HT-29 (cell line): ENCODE data around the gene MYO1D. TPM values are rescaled to one million over a fixed set of nuclear protein-coding genes. Genes with fewer than 3 reads are reported as not detected.
"Not testable (repeated sequence)": the region's sequence is repeated elsewhere in the genome, so short reads cannot be mapped to it uniquely, and the experiment has no call there.

Experiments
- DNase-seq: peaks from one replicate; pipeline ENCODE4 v3.0.0-alpha.2; 2015; ENCODE audit warnings: low spot score
- total RNA-seq: library from RNA; depleted of rRNA; stranded (reverse); fragments of >200 nt; shearing (Covaris generic); gene quantifications from 2 replicates; pipeline ENCODE4 v1.2.3, GENCODE V29; 2014

The MYO1D gene
- total RNA-seq, 1 experiment from 2014 or later, result 31.2 TPM

DNA sequence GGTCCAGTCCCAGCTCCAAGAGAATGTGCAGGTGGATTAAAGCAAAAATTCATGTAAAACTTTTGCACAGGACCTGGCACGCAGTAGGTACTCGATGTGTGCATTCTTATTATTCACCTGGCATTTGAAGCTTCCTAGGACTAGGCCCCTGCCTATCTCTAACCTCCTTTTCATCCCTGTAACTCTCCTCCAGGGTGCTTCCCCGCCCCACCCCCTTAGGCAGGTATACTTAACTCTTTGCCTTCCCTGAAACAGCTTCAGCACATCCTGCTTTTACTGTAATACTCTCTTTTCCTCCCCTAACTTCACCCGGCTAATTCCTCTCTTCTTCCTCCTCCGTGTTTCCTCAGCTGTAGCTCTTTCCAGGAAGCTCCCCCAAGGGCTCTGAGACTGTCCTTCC, 335.3 kb downstream of the MYO1D start:
- DNase-seq, result no peak

GRCh38 chr17:32536736-32537643, 339.9 kb downstream of the MYO1D start:
- peak; percentile 21 for DNase-seq

DNA sequence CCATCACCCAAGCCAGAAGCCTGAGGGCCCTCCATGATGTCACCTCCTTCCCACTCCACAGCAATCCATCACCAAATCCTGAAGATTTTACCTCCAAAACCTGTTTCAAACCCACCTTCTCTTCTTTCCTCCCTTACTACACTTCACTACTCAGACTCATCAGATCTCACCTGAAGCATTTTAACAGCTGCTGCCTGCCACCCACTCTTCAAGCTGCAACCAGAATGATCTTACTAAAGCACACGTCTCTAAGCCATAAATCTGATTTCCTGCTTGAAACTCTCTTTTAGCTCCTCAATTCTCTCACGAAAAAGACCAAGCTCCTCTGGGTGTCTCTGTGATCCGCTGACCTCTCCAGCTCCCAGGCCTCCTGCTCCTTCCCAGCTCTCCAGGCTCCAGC, 343.6 kb downstream of the MYO1D start:
- no peak for DNase-seq

GRCh38 chr17:32529604-32530003, 347.3 kb downstream of the MYO1D start:
- no peak for DNase-seq

GRCh38 chr17:32528825-32529224, 348.1 kb downstream of the MYO1D start:
- DNase-seq, result no peak

GRCh38 chr17:32527146-32527545, 349.8 kb downstream of the MYO1D start:
- DNase-seq, result no peak

DNA sequence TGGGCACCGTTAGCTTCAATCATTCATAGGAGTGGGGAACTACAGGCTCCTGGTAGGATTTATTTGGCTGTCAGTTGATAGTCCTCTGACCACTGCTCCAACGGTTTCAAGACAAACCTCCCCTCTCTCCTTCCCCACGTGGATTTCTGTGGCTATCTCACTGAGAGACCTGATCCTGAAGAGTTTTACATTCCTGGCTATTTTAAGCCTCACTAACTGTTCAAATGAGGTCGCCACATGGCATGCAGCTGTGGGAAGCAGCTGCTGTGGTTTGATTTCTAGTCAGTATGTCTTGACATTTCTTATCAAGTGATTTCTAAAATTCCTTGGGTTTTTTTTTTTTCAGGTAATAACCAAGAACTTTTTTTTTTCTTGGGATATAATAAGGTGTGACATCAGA, 351.8 kb downstream of the MYO1D start:
- DNase-seq, result no peak

GRCh38 chr17:32524553-32524880, 352.4 kb downstream of the MYO1D start:
- not testable (repeated sequence) for DNase-seq

GRCh38 chr17:32523827-32524552, 352.9 kb downstream of the MYO1D start:
- no peak for DNase-seq

DNA sequence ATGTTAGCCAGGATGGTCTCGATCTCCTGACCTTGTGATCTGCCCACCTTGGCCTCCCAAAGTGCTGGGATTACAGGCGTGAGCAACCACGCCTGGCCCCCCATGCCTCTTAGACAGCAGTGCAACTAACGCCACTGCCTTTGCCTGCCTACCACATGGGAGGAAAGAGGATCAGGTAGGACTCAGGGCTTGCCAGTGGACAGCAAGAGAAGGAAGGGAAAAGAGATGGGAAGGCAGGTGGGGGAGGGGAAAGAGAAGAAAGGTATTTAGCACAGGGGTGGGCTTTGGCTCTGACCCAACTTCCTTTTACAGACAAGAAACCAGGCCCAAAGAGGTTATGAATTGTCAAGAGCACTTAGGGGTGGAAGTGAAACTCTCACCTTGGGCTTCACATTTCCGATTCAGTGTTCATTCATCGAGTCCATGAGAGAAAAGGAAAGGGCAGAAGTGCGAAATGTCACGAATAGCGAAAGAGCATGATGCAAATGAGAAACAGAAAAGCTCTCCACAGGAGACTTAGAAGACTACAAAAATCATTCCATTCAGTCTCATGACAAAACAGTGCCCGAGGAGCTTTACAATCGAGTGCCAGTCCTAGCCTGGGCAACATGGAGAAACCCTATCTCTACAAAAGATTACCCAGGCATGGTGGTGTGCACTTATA, 353.8 kb downstream of the MYO1D start:
- no peak for DNase-seq

- DNase-seq, result no peak
Measured at GRCh38 chr17:32520737-32521404, 356.1 kb downstream of the MYO1D start.

DNA sequence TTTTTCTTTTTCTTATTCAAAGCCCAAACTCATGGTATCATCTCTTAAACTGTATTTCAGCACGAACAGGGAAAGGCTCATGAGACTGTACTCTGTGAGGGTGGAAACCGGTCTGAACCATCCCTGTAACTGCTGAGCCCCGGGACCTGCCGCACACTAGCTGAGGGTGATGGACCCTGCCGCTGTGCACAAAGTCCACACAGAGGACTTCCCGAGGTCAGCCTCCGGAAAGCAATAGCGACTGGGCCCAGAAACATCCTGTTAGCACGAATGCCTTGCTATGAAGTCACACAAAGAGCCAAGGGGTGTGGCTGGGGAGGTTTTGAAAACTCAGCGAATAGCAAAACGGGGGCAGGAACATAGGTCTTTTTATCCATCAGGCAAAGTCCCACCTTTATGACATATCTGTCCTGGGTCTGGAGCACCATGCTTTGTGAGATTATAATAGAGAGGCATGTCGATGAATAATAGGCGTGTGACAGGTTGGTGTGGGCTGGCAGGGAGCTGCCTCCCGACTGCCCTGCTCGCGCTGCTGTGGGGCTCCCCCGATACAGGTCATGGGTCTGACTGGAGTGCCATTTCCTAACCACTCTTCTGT, 356.7 kb downstream of the MYO1D start:
- peak; percentile 24 for DNase-seq

DNA sequence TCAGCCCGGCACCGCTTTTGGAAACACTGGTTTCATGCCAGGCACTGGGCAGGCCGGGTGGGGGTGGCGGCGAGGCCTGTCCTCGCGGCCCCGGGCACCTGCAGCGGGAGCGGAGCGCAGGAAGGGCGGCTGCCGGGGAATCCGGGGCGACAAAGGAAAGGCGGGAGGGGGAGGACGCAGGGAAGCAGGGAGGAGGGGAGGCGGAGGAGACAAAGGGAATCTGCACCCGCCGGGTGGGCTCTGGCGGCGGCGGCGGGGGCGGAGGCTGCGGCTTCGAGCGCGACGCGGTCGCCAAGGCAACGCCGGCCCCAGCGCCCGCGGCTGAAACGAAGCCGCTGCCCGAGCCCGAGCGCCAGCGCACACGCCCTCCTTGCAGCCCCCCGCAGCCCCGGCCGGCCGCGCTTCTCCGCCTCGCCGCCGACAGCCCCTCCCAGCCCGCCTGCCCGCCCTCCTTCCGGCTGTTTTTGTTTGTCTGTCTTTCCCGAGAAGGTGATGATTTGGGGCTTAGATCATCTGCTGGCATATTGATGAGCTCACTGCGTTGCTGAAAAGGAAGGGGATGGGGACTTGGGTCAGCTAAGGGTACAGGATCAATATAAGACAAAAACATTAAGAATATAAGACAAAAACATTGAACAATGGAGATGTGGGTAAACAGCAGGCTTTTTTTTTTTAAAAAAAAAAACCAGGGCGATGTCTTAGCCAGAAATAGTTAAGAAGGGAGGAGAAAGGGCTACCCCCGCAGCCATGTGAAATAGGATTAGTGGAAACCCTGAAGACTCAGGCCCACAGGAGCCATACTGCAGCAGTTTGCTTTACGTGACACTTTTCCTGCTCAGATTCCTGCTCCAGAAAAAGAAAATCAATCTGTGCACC, 357.5 kb downstream of the MYO1D start:
- peak; percentile 63 for DNase-seq

- DNase-seq, result no peak
Measured at GRCh38 chr17:32518646-32519227, 358.2 kb downstream of the MYO1D start.

DNA sequence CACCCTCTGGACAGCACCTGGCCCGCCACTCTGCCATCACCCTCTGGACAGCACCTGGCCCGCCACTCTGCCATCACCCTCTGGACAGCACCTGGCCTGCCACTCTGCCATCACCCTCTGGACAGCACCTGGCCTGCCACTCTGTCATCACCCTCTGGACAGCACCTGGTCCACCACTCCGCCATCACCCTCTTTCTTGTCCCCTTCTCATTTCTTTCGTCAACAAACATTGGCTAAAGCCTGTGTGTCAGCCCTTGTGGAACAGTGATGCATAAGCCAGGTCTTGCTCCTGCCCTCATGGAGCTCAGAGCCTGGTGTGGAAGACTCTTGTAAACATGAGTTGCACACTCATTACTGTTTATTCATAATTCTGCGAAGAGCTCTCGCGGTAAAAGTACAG, 358.9 kb downstream of the MYO1D start:
- no peak for DNase-seq

GRCh38 chr17:32516940-32517701, 359.8 kb downstream of the MYO1D start:
- no peak for DNase-seq

DNA sequence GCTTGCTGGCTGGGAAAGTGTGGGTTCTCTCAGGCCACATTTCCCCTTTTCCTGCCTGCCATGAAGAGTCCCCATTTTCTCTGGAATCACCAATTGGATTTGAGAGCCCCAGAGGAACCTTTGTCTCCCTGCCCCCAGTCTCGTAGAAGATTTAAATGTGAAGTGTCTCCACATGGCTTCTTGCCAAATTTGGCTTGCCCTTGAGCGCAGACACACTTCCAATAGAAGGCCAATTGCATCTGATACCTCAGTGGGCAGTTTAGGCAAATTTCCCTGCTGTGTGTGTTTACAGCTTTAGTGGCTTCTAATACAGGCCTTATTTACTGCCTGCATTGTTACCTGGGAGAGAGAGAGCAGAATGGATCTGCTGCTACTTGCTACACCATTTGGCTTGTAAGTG, 360.5 kb downstream of the MYO1D start:
- no peak for DNase-seq

- no peak for DNase-seq
Measured at GRCh38 chr17:32515677-32516383, 361.1 kb downstream of the MYO1D start.

- no peak for DNase-seq
Measured at GRCh38 chr17:32514606-32515005, 362.3 kb downstream of the MYO1D start.
